Suppressor macrophage treated with lipopolysaccharide for 1 hour (primary cell): ENCODE data around the gene FARP2.
A peak's percentile ranks its signal among the peaks of the same experiment; 100 is the strongest.

ENCODE experiments used
- DNase-seq, 3 donors: peaks; one replicate each; pipeline ENCODE4 v3.0.0-alpha.2; 2020 to 2022

FARP2 gene

DNA sequence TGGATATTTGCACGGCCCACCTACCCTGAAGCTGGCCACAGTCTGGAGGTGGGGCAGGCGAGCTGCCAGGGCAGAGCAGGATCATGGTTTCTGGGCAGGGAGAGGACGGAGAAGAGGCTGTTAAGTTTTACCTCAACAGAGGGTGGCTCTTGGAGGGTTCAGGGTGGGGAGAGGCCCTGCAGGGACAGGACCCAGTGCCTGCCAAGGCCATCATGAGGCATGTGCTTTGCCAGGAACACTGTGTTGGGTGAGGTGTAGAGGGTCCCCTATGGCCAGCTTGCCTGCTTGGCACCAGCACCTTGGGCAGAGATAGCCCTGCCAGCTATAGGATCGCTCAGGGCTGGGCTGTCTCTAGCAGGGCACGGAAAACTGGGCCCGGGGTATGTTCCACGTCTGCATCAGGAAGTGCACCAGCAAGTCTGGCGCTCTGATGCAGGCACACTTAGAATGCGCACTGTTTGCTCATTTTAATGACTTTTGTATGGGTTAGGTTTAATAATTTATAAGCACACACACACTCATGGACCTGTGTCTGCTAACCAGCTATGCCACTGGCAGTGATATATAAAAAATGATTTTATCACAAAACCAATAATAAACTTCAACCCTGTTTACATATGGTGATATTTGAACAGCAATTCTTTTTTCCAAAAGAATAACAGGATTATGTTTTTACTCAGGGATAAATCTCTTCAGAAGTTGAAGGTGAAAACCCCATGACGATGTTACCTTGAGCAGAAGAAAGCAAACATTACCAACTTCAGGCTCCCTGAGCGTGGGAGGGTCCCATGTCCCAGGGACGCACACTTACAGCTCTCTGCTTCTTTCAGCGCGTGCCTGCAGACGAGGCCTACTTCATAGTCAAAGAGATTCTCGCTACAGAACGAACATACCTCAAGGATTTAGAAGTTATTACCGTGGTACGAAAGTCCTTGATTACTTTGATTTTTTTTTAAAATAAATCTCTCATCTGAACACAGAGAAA lies 105.9 kb downstream of the FARP2 start:
- peak in 1 of 3 donors; percentile 5 for DNase-seq

DNA sequence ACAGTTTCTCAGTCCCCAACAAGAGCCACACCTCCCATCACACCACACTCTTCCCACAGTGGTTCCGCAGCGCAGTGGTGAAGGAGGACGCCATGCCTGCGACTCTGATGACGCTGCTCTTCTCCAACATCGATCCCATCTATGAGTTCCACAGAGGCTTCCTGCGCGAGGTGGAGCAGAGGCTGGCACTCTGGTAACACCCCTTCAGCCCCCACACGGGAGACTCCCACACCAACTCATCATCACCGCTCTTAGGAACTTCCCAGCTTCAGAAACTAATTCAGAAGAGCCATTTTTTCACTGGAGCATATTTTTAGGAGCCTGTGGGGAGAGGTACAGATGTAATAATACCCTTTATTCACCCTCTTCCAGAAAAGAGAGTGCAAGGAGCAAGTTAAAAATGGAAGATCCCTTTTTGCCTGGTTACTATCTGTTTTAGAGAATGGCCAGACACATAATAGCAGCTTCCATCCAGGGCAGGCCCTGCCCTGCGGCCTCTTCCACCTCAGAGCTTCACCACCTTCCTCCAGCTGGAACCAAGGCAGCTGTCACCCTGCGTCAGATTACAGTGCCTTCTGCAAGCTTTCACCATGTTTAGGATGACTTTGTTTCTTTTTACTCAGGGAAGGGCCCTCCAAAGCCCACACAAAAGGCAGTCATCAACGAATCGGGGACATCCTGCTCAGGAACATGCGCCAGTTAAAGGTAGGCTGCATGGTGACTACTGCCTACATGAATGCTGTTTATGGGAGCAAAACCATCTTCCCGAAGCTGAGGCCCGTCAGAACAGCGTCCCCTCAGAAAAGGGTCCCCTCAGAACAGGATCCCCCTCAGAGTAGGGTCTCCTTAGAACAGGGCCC lies 107.4 kb downstream of the FARP2 start:
- peak in 2 of 3 donors; percentile 10 to 16 for DNase-seq

DNA sequence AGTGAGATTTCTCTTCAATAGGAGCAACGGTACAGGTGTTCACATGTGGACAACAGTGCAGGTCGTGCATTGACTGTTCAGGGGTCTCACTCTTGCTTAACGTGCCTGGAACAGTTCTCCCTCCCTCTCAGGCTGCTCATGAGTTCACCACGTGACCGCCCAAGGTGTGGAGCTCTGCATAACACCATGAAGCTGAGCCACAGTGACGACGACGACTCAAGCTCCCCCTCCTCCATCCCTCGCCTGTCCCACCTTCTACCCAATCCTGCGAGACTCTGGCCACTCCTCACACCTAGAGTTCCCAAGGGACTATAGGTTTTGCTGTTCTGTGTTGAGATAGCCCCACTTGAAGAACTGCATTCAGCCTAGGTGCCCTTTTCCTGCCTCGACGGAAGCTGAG lies 109.5 kb downstream of the FARP2 start:
- no peak for DNase-seq

DNA sequence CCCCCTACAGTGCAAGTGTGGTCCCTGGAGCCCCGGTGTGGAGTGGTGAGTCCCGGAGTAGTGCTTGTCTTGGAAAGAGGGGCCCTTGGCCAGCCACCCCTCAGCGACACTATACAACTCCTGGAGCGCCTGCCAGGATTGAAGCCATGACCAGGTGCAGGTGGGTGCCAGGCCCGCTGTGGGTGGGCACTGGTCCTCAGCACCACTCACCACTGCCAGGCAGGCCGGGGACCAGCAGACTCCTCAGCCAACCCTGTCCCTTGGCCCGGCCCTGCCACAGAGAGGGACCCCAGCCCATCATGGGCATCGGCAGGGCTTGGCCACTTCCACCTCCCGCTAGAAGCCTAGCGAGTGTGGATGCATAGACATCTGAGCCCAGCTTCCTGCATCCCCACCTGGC lies 110.1 kb downstream of the FARP2 start:
- DNase-seq, result no peak

DNA sequence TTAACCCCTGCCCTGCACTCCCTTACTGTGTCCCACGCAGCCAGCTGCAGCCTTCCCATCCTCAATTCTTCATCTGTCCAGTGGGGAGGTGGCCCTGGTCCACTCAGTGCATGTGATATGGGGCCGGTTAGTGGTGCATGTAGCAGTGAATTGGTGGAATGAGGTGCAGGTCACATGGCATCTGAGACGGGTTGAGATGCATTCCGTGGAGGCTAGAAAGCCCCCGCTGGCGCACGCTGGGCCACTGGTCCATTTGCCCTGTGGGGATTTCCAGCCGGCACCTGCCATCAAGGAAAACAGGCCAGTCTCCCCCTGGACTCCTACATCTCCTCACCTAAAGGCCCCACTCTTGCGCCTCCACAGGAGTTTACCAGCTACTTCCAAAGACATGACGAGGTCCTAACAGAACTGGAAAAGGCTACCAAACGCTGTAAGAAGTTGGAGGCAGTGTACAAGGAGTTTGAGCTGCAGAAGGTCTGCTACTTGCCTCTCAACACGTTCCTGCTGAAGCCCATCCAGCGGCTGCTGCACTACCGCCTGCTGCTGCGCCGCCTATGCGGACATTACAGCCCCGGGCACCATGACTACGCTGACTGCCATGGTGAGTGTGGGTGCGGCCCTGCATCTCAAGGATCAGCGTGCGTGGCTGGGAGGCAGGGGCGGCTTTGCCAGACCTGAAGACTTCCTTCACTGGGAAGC lies 111.8 kb downstream of the FARP2 start:
- DNase-seq, result no peak

DNA sequence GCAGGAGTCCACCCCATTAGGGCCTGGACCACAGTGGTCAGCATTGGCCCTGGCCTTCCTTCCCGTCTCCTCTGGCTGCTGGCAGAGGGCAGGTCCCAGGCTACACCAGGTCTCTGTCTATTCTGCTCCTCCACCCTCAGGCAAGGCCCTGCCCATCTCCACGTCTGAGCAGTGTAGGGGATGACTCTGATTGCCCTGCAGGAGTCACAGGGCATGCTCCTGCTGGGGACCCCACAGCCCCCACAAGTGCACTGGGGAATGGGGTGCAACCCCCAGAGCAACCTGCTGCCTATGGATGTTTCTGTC lies 112.3 kb downstream of the FARP2 start:
- no peak for DNase-seq

DNA sequence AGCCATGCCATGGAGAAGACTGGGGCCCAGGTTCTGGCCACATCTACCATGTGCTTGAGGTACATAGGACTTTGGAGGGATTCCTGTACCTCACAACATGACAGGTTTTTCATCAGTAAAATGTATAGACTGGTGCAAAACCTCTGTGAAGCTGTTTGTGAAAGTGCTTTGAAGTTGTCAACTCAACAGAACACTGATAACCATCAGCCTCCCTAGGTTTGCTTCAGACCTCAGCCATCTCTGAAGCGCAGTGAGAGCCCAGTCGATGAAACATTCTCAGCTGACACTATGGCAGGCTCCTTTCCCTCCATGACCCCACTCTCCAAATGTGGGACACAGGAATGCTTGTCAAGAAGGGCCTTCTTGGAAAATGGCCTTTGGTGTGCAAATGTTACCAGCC lies 113.7 kb downstream of the FARP2 start:
- no peak for DNase-seq

DNA sequence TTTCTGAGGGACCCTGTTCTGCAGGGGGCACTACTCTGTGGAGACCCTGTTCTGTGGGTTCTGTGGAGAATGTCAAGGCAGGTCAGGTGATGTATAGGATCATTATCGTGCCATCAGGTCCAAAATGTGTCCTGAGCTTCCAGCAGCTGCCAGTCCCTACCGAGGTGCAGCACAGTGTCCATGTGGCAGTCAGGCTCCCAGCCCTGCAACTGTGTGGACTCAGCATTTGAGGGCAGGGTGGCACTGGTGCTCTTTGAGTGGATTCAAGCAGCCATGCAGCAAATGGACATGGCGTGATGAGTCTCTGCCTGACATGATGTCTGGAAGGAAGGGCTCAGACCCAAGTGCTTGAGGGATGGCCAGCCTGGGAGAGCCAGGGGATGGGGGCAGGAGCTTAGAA lies 117.3 kb downstream of the FARP2 start:
- DNase-seq, result no peak

DNA sequence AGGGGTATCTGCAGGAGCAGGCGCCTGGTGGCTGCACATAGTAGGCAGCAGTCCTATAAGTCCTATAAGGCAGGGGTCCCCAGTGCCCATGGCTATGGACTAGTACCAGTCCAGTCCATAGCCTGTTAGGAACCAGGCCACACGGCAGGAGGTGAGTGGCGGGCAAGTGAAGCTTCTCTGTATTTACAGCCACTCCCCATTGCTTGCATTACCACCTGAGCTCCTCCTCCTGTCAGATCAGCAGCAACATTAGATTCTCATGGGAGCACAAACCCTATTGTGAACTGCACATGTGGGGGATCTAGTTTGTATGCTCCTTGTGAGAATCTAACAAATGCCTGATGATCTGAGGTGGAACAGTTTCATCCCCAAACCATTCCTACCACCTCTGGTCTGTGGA lies 119.2 kb downstream of the FARP2 start:
- no peak for DNase-seq

DNA sequence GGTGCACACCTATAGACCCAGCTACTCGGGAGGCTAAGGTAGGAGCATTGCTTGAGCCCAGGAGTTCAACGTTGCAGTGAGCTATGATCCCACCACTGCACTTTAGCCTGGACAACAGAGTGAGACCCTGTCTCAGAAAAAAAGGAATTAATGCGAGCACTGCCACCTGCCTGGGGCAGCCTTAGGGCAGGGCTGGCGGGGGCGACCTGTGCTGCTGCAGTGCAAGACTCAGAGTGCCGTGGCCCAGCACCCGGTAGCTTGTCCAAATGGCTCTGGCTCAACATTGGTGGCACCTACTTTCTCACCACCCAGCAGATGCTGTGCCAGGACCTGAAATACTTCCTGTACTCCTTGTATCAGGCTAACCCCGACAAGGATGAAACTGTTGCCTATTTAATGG lies 122.1 kb downstream of the FARP2 start:
- no peak for DNase-seq

DNA sequence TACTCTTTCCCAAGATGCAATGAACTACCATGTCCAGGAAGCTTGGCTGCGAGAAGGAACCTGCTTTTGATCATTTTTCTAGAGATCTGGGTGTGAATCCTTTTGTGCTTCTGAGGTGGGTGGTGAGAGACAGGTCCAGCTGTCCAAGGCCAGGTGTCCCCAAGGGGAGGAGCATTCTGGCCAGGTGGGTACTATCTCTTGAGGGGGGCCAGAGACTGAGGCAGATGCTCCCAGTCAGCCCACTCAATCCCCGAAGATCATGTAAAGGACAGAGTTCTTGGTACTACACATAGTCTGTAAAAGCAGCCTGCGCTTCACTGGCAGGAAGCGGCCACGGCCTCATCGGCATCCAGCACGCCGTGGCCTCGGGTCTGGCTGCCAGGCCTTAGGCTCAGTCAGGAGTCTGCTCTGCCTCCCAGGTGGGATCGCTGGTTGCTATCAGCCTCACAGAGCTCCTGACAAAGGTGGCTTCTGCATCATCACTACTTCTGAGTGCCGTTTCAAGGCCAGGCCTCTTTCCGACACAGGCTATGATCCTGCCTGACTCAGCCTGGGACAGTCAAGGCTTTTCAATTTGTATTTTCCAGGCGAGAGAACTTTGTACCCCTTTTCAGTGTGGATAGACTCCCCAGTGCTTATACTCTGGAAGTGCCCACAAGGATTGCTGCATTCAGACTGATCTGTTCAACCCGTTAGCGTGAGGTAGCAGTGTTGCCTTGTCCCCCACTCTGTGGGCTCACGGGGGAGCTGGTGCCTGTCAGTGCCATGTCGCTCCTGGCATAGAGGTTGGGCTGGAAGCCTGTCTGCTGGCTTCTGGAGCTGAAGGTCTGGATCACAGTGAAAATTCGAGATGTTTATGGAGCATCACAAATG lies 123.2 kb downstream of the FARP2 start:
- DNase-seq, result no peak

DNA sequence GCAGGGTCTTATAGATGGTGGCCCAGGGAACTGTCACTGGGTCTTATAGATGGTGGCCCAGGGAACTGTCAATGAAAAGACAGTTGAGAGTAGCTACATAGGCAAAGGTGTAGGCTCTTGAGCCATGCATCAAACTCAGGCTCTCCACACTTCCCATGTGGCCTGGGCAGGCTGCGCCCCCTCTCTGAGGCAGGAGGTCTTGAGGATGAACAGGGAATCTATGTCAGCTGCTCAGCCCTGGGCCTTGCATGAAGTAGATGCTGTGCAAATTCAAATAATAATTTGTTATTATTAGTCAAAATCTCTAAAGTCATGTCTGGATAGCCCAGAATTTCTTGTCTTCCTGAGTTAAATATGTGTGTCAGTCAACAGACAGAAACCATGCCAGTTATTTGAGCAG lies 125.6 kb downstream of the FARP2 start:
- no peak for DNase-seq

DNA sequence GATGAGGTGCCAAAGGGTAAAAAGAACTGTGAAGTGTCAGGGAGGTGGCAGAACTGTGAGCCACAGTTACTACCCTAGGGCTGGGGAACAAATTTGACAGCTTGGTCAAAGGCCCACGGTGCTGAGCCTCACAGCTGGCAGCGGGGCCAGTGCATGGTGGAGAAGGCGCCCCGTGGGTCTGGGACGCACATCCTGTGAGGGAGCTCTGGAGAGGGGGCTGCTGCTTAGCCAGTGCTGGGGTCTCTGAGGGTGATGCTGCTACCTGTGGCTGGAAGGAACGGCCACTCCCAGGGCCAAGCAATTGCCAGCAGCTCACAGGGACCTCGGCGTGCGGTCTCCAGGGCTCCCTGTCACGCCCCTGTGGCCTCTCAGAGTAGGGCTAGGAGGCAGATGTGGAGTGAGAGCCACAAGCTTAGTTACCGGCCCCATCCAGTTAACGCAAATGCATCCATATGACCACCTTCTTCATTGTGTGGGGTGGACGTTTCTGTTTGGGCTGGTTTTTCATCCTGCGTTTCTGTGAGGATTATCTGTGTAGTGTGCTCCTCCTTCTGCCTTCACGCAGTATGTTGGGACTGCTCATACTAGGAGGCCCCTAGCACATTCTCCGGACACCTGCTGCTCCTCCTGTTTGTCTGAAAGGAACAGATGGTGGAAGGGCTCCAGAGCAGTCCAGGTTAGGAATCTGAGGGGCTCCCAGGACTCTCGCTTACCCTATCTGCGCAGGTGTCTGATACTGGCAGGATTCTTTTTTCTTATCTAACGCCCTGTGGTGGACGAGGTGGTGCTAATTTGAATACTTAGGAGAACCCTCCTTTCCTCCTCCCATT lies 126.3 kb downstream of the FARP2 start:
- no peak for DNase-seq

DNA sequence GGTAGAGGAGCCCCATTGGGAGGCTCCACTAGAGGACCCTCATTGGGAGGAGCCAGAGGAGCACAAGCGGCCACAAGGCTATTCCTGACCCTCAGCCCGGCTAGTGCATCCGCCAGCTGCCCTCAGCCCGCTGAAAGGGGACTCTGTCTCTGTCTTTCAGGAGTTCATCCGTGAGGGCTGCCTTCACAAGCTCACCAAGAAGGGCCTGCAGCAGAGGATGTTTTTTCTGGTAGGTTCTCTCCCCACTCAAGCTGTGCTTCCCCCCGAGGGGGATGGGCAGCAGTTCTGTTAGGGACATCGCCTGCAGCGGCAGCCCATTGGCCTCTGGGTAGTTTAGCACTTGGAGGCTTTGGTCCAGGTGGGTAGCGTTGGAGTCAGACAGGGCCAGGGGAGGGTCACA lies 127.2 kb downstream of the FARP2 start:
- DNase-seq, result no peak

DNA sequence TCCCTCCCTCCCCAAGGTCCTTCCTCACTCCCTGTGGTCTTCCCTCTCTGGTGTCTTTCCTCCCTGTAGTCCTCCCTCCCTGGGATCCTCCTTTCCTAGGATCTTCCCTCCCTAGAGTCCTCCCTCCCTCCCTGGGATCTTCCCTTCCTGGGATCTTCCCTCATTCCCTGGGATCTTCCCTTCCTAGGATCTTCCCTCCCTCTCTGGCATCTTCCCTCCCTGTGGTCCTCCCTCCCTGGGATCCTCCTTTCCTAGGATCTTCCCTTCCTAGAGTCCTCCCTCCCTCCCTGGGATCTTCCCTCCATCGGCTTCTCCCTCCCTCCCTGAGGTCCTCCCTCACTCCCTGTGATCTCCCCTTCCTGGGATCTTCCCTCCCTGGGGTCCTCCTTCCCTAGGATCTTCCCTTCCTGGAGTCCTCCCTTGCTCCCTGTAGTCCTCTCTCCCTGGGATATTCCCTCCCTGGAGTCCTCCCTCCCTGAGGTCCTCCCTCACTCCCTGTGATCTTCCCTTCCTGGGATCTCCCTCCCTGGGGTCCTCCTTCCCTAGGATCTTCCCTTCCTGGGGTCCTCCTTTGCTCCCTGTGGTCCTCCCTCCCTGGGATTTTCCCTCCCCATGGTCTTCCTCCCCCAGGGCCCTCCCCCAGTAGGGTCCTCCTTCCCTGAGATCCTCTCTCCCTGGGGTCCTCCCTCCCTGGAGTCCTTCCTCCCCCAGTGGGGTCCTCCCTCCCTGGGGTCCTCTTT lies 129.3 kb downstream of the FARP2 start:
- no peak for DNase-seq

DNA sequence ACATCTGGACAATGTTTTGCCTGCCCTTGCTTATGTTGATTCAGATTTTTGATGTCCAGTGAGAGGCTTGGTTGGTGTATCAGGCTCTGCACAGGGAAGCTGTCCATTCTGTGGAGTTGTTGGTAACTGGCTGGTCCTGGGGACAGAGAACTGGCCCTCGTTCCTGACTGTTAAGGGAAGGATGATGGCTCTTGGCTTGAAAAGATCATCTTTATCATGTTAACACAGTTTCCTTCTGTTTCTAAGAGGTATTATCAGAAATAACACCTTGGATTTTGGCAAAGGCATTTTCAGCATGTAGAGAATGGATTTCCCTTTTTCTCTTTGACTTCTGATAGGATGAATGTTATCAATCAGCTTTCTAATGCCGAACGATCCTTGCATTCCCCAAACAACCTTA lies 133.0 kb downstream of the FARP2 start:
- DNase-seq, result no peak

DNA sequence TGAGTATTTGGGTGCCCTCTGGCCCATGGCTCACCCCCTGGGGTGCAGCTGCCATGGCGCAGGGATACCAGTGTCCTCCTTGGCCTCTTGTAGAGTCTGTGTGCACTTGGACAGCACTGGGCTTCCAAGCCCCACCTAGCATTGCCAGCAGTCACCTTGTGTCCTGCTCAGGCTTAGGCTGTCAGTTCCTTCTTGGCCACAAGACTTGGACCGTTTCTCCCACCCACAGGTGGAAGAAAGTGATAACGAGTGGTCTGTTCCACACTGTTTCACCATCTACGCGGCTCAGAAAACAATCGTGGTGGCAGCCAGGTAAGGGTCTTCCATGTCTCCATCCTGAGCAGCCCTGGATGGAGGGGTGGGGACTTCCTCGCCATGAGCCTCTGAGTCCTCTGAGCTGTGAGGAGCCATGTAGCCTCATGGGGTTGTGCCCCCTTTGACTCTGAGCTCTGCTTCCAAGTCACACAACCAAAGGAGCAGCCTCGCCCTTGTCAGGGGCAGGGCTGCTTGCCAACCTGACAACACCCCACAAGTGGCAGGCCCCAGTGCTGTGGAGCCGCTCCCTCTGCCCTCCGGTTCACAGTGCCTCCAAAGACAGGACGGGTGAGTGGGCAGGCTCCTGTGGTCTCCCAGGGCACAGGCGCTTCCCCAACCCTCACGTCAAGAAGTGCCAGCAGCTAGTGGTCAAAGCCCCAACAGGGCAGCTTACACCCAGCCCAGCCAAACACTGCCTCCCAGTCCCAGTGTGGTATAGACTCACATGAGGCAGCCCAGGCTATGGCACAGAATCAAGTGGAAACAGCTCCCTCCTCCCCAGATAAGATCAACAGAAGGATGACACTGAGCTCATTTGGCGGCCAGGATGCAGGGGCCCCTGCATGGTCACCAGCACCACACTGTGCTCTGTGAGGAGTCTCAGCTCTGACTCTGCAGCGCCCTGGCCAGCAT lies 133.9 kb downstream of the FARP2 start:
- no peak for DNase-seq

DNA sequence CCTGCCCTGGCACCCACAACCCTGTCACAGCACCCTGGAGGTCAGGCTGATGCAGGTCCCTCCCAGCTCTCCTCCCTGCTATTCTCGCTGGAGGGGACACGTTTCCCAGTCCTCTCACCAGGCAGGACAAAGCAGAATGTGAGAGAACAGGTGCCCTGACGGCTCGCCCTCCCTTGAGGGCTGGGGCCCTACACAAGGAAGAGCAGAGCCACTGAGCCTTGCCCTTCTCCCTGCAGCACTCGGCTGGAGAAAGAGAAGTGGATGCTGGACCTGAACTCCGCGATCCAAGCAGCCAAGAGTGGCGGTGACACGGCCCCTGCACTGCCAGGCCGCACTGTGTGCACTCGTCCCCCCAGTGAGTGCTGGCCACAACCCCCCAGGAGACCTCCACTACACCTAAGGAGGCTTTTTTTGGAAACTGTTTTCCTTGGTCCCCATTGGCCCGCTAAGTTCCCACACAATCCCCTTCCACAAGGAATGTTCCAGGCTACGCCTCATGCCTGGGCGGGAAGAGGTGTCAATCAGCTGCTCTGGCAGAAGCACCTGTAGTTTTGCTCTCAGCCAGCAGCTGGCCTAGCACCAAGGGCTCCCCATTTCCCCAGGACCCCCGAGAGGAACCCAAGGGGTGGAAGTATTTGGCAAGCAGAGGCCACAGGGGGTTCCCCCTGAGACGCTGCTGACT lies 134.9 kb downstream of the FARP2 start:
- no peak for DNase-seq
